Measurements from ENCODE around the gene CFAP92.

Gene CFAP92

DNA sequence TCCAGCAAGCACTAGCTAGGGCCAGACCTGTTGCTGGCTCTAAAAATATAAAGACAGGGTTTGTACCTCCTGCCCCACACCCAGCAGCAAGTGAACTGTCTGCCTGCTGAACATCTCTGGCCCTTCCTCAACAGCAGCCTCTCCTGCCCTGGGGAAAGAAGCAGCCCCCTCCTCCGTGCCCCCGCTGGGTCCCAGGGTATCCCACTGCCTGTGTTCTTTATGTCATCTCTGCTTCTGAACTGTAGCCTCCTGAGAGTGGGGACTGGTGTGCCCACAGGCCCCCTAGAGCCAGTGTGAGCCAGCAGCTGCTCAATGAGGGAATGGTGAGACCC lies 60.0 kb downstream of the CFAP92 start:
- Histone ChIP-seq H3K36me3 (replicated peaks; ENCODE audit: insufficient read depth, low read length) (no peaks in the 10 kb centered on the region), H3K9me2 (replicated peaks; ENCODE audit: insufficient read depth, low read length) (no peaks in the 10 kb centered on the region), H3K27me3 (replicated peaks; ENCODE audit: insufficient read depth, low read length) (peaks cover 12% of the 10 kb centered on the region), H3K27ac (ENCODE audit: low read length) (no peak overlapping the region), H3K9me3 (replicated peaks; ENCODE audit: insufficient read depth, low read length) (no peaks in the 10 kb centered on the region), H2AFZ (ENCODE audit: low read length) (no peak overlapping the region), H3K79me2 (ENCODE audit: low read length) (no peaks in the 10 kb centered on the region), H3F3A (ENCODE audit: insufficient read depth, low read length) (no peaks in the 10 kb centered on the region), H3K4me1 (ENCODE audit: low read length) (no peaks in the 10 kb centered on the region), H3K4me3 (ENCODE audit: low read length) (no peak overlapping the region), H4K20me1 (ENCODE audit: insufficient read depth, low read length) (no peaks in the 10 kb centered on the region), H3K4me2 (ENCODE audit: low read depth, low read length) (no peak overlapping the region), H3K9ac (ENCODE audit: low read length) (no peak overlapping the region)
- DNase-seq, result no peak
- TF ChIP-seq EZH2 (optimal IDR thresholded peaks at IDR 0.05; ENCODE audit: low read depth, low read length) (no peak), EZH2phosphoT487 (IDR thresholded peaks at IDR 0.05; ENCODE audit: low read length) (no peak)
- TF ChIP-seq, protein P1, sequence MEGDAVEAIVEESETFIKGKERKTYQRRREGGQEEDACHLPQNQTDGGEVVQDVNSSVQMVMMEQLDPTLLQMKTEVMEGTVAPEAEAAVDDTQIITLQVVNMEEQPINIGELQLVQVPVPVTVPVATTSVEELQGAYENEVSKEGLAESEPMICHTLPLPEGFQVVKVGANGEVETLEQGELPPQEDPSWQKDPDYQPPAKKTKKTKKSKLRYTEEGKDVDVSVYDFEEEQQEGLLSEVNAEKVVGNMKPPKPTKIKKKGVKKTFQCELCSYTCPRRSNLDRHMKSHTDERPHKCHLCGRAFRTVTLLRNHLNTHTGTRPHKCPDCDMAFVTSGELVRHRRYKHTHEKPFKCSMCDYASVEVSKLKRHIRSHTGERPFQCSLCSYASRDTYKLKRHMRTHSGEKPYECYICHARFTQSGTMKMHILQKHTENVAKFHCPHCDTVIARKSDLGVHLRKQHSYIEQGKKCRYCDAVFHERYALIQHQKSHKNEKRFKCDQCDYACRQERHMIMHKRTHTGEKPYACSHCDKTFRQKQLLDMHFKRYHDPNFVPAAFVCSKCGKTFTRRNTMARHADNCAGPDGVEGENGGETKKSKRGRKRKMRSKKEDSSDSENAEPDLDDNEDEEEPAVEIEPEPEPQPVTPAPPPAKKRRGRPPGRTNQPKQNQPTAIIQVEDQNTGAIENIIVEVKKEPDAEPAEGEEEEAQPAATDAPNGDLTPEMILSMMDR (IDR thresholded peaks at IDR 0.05; ENCODE audit: low read length), result no peak

DNA sequence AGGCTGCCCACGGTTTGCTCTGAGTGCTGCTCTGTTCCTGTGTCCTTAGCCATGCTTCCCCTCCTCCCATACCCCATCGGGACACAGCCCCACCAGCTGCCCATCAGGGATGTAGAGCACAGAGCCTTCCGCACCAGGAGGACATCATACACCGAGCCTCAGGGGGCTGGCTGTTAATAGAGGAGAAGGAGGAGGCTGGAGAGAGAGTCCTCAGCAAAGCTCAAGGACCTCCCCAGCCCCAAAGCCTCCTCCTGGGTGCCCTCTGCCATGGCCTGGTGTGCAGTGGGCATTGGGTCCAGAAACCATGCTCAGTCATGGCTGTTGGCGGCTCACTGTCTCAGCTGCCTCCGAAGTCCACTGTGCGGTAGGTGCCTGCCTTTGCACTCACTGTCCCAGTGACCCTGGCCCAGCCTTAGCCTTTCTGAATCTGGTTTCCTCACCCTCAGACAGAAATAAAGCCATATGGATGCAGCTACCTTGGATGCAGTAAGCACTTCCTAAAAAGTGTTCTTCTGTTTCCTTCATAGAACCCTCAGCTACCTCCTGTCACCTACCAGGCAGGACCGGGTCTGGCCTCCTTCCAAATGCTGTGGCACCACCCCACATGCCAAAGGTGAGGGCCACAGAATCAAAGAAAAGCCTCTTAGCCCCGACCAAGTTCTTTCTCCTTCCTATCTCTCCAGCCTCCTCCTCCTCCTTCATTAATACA lies 60.5 kb downstream of the CFAP92 start:
- TF ChIP-seq EZH2phosphoT487 (IDR thresholded peaks at IDR 0.05; ENCODE audit: low read length) (no peak), EZH2 (optimal IDR thresholded peaks at IDR 0.05; ENCODE audit: low read depth, low read length) (no peak)
- TF ChIP-seq, protein P1 (IDR thresholded peaks at IDR 0.05; ENCODE audit: low read length), result no peak
- no peak overlapping the region for H3K4me3 ChIP-seq (ENCODE audit: low read length)
- H3K36me3 ChIP-seq (replicated peaks; ENCODE audit: insufficient read depth, low read length), result no peaks in the 10 kb centered on the region
- H3K4me1 ChIP-seq (ENCODE audit: low read length), result no peaks in the 10 kb centered on the region
- no peak overlapping the region for H3K4me2 ChIP-seq (ENCODE audit: low read depth, low read length)
- no peaks in the 10 kb centered on the region for H3K9me2 ChIP-seq (replicated peaks; ENCODE audit: insufficient read depth, low read length)
- H3K9ac ChIP-seq (ENCODE audit: low read length), result no peak overlapping the region
- H3K9me3 ChIP-seq (replicated peaks; ENCODE audit: insufficient read depth, low read length), result no peaks in the 10 kb centered on the region
- DNase-seq, result no peak
- no peaks in the 10 kb centered on the region for H4K20me1 ChIP-seq (ENCODE audit: insufficient read depth, low read length)
- no peaks in the 10 kb centered on the region for H3F3A ChIP-seq (ENCODE audit: insufficient read depth, low read length)
- no peak overlapping the region for H3K27ac ChIP-seq (ENCODE audit: low read length)
- H2AFZ ChIP-seq (ENCODE audit: low read length), result no peak overlapping the region
- peaks cover 12% of the 10 kb centered on the region for H3K27me3 ChIP-seq (replicated peaks; ENCODE audit: insufficient read depth, low read length)
- H3K79me2 ChIP-seq (ENCODE audit: low read length), result no peaks in the 10 kb centered on the region

DNA sequence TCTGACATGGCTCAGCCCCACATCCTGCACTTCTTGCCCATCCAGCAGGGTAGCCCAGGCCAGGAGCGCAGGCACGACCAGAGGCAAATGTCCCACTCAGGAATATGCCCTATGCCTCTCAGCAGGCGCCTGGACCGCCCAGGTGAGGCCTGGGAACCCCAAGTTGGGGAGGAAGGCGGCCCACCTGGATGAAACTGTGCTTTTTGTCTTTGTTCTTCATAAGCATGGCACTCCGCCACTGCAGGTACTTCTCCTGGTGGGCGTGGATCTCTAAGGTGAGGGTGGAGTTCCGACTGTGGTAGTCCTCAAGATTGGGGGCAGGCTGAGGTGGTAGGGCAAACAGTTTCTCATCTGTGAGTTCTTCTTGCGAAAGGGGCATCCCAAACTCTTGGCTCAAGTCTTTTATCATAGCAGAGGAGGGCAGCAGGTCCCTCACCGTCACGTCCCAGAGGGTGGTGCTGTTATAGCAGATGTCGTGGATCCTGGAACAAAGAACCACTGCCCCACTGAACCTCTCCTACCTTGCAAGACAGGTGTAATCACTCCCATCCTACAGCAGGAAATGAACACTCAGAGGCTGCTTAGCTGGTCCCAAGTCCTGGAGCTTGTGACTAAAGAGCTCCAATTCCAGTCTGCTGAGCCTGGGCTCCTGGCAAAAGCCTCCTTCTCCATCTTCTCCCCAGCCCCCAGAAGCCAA lies 61.2 kb downstream of the CFAP92 start:
- H3K27ac ChIP-seq (ENCODE audit: low read length), result no peak overlapping the region
- DNase-seq, result no peak
- H3K4me2 ChIP-seq (ENCODE audit: low read depth, low read length), result no peak overlapping the region
- H3K9me2 ChIP-seq (replicated peaks; ENCODE audit: insufficient read depth, low read length), result no peaks in the 10 kb centered on the region
- H3F3A ChIP-seq (ENCODE audit: insufficient read depth, low read length), result no peaks in the 10 kb centered on the region
- peaks cover 12% of the 10 kb centered on the region for H3K27me3 ChIP-seq (replicated peaks; ENCODE audit: insufficient read depth, low read length)
- H3K36me3 ChIP-seq (replicated peaks; ENCODE audit: insufficient read depth, low read length), result no peaks in the 10 kb centered on the region
- H3K79me2 ChIP-seq (ENCODE audit: low read length), result no peaks in the 10 kb centered on the region
- H3K4me1 ChIP-seq (ENCODE audit: low read length), result no peaks in the 10 kb centered on the region
- no peak overlapping the region for H3K9ac ChIP-seq (ENCODE audit: low read length)
- no peak overlapping the region for H2AFZ ChIP-seq (ENCODE audit: low read length)
- H3K4me3 ChIP-seq (ENCODE audit: low read length), result no peak overlapping the region
- H3K9me3 ChIP-seq (replicated peaks; ENCODE audit: insufficient read depth, low read length), result no peaks in the 10 kb centered on the region
- no peaks in the 10 kb centered on the region for H4K20me1 ChIP-seq (ENCODE audit: insufficient read depth, low read length)
- TF ChIP-seq, protein P1 (IDR thresholded peaks at IDR 0.05; ENCODE audit: low read length), result no peak
- TF ChIP-seq EZH2phosphoT487 (IDR thresholded peaks at IDR 0.05; ENCODE audit: low read length) (no peak), EZH2 (optimal IDR thresholded peaks at IDR 0.05; ENCODE audit: low read depth, low read length) (no peak)

All from MM.1S (cell line).